HL-60/S4 treated with phorbol 12-myristate 13-acetate at 8.2 ng/mL for 4 days and 3 days (cell line): ENCODE data around the gene SMURF1.

Experiments
- in situ Hi-C: fragments of 300-500 bp; cut with MboI; formaldehyde crosslinking; loops from 2 replicates; pipeline ENCODE4 v1.15.0; 2022; ENCODE audit warnings: low sequenced_read_pairs

Gene SMURF1

DNA sequence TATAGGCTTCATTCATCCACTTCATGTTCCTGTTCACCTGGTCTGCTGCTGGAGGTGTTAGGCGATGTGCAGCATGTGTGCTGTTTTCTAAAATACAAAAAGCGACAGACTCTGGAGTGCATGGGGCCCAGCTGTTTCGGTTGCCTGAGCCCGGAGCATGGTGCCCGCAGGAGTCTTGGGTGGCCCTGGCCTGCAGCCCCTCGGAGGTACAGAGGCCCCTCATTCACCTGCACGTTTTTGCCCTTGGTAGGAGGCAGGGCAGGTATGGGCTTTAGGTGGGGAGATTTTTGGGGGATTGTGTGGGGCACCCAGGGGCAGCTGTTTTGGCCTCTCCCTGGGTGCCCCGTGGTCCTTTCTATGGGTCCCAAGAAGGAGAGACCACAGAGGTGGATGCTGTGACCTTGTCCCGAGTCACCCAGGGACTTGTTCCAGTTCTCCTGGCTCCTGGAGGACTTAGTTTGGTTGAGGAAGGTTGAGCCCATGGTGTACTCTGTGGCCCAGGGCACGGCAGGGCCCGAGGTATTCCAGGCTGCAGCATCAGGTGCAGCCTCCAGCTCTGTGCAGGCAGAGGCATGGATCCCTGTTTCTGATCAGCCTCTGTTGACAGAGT lies 134.9 kb downstream of the SMURF1 start:
- in situ Hi-C loops, result no loop called here

DNA sequence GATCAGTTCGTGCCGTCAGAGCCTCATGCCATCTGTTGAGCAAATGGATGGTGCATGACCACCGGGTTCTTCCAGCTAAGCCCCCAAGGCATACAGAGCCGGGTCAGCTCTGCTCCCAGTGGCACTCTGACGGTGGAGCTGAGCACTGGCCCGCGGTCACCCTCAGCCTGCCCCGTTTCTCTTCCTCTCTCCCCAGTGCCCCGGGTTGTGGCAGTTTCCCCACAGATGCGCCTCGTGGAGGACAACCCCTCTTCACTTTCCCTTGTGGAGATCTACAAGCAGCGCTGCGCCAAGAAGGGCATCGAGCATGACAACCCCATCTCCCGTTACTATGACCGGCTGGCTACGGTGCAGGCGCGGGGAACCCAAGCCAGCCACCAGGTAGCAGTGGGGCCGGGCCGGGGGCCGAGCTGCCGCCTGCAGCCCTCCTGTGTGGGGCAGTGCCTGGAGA lies 135.7 kb downstream of the SMURF1 start:
- in situ Hi-C loops, result no loop called here

- in situ Hi-C loops, result no loop called here
Observed at GRCh38 chr7:99006739-99007424, 137.0 kb downstream of the SMURF1 start.

DNA sequence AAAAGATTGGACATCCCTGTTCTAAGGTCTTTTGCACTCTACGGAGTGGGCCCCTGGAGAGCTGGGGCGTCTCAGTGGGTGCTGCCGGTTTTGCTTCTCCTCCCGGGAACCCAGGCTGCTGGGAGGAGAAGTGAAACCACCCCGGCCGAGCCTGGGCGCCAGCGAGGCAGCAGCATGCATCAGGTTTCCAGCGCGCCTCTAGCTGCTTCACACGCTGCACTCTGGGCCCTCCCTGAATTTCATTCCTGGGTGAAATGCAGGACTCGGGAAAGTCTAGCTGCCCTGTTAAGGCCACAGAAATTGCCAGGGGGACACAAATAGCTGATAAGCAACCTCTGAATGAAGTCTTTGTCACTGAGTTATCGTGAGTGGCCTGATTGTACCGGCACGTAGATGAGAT lies 138.1 kb downstream of the SMURF1 start:
- in situ Hi-C loops, result no loop called here

DNA sequence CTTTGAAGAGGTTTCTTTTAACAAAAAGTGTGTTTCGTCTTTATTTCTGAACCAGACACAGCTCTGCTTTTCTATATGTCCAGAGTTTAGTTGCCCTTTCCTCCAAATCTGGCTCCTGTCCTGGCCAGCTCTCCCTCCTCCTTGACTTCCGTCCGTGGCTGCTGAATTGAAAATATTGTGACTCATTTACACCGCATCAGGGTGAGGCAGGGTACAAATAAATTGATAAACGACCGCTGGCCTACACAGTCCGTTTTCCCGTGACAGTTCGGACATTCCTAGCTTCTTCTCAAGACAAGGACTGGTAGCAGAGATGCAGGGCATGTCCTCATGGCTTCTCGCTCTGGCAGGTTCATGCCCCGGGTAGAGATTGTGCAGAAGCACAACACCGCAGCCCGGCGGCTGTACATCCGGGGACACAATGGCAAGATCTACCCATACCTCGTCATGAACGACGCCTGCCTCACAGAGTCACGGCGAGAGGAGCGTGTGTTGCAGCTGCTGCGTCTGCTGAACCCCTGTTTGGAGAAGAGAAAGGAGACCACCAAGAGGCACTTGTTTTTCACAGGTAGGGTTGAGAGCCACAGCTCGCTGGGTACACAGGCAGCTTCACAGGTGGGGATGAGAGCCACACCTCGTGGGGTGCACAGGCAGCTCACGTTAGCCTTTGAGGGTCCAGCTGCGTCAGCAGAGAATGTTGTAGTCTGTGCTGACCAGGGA lies 139.0 kb downstream of the SMURF1 start:
- in situ Hi-C loops, result no loop called here

GRCh38 chr7:99004216-99004615 lies 139.7 kb downstream of the SMURF1 start:
- in situ Hi-C loops, result no loop called here

- in situ Hi-C loops, result no loop called here
Observed at GRCh38 chr7:99003419-99003818, 140.5 kb downstream of the SMURF1 start.

GRCh38 chr7:99002827-99003212 lies 141.1 kb downstream of the SMURF1 start:
- in situ Hi-C loops, result no loop called here

DNA sequence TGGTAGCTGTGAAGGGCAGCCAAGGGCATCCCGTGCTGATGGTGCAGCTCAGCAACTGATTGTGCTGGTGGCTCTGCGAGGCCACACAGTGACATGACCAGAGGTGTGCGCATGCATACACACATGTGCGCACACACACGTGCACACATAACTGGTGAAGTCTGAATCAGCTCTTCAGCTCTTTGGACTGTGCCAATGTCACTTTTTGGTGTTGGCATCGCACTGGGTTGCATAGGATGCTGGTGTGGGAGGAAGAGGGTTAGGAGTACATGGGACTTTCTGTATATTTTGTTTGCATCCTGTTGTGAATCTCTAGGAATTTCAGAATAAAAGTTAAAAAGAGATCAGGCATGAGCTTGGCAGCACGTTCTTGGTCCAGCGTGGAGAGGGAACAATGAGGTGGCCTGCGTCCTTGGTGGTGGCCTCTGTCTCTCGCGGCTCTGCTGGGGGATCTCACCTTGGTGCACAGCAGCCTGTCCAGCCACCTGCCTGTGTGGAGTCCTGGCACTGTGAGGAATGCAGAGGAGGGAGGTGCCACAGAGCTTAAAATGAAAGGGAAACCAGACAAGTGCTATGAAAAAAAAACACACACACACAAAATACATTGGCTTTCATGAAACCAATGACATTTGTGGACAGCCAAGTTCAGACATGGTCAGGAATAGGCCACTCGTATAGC lies 141.6 kb downstream of the SMURF1 start:
- in situ Hi-C loops, result no loop called here

DNA sequence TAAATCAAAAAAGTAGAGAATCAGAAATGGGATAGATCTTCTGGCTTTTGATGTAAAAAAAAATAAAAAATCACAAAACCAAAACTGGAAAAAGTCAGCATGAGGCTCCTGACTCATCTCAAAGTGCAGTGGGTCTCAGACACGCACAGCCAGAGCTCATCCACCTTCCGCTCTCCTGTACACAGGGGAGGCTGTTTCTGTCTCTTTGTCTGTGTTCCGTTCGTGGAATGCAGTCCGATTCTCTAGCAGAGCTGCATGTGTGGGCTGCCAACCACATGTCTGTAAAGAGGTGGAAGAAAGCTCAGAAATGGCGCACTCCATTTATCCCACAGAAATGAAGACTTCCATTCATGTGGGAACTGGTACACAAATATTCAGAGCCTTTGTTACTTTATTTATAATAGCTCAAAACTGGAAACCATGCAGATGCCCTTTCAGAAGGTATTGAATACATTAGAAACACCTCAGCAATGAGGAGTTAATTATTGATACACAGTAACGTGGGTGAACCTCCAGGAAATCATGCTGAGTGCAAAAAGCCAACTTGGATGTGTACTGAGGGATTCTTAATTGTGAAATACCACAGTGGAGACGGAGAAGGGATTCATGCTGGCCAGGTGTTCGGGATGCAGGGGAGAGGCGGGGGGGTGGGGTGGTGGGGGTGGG lies 142.3 kb downstream of the SMURF1 start:
- in situ Hi-C loops, result no loop called here

DNA sequence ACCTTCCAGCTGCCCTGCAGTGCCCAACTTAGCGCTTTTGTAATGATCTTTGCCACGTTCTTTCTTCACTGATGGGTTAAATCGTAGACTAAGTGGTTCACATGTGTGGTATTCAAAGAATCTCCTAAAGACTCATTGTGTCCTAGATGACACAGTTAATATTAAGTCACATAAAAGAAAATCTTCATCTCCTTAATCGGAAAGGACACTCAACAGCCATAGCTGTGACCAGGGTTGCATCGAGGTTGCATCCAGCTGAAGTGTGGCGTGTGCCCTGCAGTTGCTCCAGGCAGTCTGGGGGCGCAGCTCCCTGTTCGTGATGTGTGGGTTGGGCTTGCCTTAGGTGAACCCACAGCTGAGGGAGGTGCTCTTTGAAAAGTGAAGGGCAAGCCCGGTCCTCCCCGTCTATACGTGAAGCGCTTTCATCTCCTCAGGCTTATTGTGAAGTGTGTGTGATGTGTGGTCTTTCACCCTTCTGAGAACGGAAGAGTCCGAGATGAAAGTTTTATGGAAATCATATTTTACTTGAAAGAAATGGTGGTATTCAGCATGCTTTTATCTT lies 142.9 kb downstream of the SMURF1 start:
- in situ Hi-C loops, result no loop called here

DNA sequence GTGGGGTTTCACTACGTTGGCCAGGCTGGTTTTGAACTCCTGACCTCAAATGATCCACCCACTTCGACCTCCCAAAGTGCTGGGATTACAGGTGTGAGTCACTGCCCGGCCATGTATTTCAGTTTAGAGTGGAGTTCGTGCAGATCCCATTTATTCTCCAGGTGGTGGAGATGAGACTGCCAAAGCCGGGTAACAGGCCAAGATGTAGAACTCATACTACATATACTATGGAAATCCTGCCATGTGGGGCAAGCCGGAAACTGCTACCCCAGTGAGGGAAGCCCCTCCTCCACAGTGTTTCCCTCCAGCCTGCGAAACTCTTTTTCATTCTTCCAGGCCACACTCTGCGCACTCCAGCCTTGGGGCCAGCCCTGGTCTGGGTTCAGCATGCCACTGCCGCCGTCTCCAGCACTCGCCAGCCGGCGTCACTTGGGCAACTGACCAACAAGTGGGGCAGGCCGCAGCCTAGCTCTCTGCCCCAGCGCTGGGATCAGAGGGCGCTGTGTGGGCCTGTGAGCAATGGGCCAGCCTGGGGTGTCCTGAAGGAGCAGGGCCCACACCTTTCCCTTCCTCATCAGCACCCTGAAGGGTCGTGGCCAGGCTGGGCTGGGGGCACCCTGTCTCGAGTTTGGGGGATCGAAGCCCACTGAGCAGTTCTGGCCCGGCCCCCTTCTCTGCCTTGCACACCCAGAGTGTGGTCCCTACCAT lies 143.6 kb downstream of the SMURF1 start:
- in situ Hi-C loops, result no loop called here

GRCh38 chr7:98998821-98999725 lies 144.8 kb downstream of the SMURF1 start:
- in situ Hi-C loops, result no loop called here

- in situ Hi-C loops, result no loop called here
Observed at GRCh38 chr7:98997846-98998245, 146.1 kb downstream of the SMURF1 start.

- in situ Hi-C loops, result no loop called here
Observed at GRCh38 chr7:98996150-98996552, 147.8 kb downstream of the SMURF1 start.

DNA sequence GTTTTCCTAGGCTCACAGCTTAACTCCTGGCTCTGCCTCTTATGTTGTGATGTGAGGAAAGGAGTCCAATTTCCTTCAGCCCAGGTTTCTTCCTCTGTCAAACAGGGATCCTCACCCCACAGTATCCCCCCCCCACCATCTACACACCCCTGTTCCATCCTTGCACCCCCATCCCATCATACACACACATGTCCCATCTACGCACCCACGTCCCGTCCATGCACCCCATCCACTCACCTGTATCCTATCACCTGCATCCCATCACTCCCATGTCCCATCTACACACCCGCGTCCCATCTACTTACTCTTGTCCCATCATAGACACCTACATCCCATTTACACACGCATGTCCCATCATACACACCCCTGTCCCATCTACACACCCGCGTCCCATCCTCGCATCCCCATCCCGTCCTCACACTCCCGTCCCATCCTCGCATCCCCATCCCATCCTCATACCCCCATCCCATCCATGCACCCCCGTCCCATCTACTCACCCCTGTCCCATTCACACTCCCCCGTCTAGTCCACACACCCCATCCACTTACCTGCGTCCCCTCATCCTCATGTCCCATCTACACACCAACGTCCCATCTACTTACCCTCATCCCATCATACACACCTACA lies 148.3 kb downstream of the SMURF1 start:
- in situ Hi-C loops, result no loop called here

GRCh38 chr7:98995111-98995510 lies 148.8 kb downstream of the SMURF1 start:
- in situ Hi-C loops, result no loop called here

DNA sequence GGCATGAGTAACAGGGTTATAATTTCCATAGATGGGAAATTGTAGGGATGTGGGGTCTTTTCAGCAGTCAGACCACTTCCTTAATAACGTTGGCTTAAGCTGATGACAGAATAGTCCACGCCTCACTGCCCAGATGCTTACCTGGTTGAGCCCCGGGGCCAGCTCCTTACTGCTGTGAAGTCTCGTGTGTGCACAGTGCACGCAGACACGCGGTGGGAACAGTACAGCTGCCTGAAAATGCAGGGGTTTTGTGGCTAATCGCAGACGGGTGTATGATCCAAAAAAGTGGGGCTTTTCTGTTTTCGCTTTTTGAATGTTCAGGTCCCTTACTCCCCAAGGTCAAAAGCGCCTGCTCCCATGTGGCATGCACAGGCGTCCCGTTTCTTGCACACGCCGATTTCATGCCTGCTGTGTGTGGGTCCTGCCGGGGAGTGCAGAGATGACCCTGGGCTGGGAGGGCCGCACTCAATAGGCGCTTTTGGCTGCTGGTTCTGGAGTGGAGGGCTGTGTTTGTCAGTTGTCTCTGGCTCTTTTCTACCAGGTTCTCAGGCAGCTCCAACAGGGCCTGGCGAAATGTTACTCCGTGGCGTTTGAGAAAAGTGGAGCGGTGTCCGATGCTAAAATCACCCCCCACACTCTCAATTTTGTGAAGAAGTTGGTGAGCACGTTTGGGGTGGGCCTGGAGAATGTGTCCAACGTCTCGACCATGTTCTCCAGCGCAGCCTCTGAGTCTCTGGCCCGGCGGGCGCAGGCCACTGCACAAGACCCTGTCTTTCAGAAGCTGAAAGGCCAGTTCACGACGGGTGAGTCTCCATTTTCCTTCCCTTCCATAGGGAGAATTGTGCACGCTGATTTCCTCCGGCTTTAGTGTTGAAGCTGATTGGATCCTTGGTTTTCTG lies 149.6 kb downstream of the SMURF1 start:
- in situ Hi-C loops, result no loop called here
